Endothelial cell of umbilical vein (primary cell): Measurements from ENCODE around the gene MSH5.

Experiments
- FOS ChIP-seq: IDR thresholded peaks from 2 replicates; pipeline ENCODE4 v1.6.1; 2011; ENCODE audit warnings: mild to moderate bottlenecking, low read length, moderate library complexity, borderline replicate concordance; ENCODE audit not compliant: insufficient read depth
- POLR2AphosphoS5 ChIP-seq: IDR thresholded peaks from 2 replicates; pipeline ENCODE4 v1.6.1; 2012; ENCODE audit warnings: low read depth, mild to moderate bottlenecking, control low read depth, low read length, moderate library complexity; ENCODE audit not compliant: insufficient read depth
- TF ChIP-seq, protein P1 (sequence below), 2 donors: IDR thresholded peaks; 1 replicate in 1 of 2; 2 replicates in 1 of 2; pipeline ENCODE4 v1.5.1; 2011; ENCODE audit warnings: low read length in 2 of 2, mild to moderate bottlenecking in 2 of 2, moderate library complexity in 2 of 2, control low read depth in 1 of 2, inconsistent platforms in 1 of 2, low read depth in 1 of 2; ENCODE audit not compliant: insufficient read depth in 1 of 2; ENCODE audit errors: extremely low read depth in 1 of 2

- TF ChIP-seq, protein P1, sequence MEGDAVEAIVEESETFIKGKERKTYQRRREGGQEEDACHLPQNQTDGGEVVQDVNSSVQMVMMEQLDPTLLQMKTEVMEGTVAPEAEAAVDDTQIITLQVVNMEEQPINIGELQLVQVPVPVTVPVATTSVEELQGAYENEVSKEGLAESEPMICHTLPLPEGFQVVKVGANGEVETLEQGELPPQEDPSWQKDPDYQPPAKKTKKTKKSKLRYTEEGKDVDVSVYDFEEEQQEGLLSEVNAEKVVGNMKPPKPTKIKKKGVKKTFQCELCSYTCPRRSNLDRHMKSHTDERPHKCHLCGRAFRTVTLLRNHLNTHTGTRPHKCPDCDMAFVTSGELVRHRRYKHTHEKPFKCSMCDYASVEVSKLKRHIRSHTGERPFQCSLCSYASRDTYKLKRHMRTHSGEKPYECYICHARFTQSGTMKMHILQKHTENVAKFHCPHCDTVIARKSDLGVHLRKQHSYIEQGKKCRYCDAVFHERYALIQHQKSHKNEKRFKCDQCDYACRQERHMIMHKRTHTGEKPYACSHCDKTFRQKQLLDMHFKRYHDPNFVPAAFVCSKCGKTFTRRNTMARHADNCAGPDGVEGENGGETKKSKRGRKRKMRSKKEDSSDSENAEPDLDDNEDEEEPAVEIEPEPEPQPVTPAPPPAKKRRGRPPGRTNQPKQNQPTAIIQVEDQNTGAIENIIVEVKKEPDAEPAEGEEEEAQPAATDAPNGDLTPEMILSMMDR (IDR thresholded peaks at IDR 0.05; ENCODE audit: extremely low read depth in 1 of 2, insufficient read depth in 1 of 2, low read depth in 1 of 2, low read length in 2 of 2): no peak
- TF ChIP-seq FOS (no peak), POLR2AphosphoS5 (no peak)
Measured at GRCh38 chr6:31733734-31734133, 6.1 kb upstream of the MSH5 start.
